ENCODE results near the gene CSTF3.
"Not testable (repeated sequence)": the region's sequence is repeated elsewhere in the genome, so short reads cannot be mapped to it uniquely, and the experiment has no call there.

Gene CSTF3

GRCh38 chr11:33161120-33162005 lies at the start of gene CSTF3:
Gene CSTF3, minus strand, starts transcription at chr11:33161480. Its CDS starts 155 bp downstream, at chr11:33161325.
- DNase-seq = peak; percentile 94

DNA sequence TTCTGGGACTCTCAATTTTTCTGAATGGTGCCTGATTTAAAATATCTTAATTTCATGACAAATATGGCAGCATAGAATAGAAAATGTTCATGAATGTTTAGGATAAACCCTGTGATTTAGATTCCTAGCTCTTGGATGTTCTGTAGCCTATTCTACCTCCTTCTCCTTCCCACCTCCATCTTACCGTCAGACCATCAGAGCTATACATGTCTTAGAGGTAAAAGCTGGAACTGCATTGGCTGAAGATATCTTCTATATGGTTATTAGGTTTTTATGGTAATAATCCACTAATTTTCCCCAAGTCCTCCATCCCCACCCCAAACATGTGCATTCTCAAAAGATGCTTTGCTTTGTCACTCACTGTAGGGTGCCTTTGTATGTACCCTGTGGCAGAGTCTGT lies 46.9 kb upstream of the CSTF3 start:
- no peak for DNase-seq

- DNase-seq = no peak
Observed at GRCh38 chr11:33207408-33207985, 46.2 kb upstream of the CSTF3 start.

GRCh38 chr11:33197915-33198727 lies 36.8 kb upstream of the CSTF3 start:
- DNase-seq = no peak

DNA sequence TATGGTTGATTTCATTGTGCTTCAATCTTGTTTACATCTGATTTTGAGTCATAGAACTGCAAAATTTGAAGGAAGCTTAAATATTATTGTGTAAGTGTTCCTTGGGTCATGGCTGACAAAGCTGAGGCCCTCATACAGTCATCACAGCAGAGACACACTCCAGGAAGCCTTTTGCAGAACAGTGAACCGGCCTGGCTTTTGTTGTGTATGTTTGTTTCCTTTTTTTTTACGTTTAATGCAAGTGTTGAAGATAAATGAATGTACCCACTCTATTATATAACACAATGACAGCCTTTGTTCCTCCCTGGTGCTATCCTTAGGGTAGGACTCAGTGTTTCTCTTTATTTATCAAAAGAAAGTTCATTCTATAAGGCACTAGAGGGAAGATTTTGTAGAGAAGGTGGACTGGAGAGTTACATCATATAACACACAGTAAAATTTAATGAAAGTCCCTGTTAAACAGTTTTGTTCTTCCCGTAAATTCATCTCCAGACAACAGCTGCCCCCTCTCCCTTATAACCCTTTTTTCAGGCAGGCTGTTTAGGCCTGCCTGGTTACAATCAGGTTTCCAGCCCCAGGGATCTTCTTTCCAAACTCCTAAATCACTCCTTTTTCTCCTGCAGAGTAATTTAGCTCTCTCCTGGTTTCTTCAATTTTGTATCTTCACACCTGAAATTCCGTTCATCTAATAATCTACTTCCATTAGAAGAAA lies 34.3 kb upstream of the CSTF3 start:
- no peak for DNase-seq

DNA sequence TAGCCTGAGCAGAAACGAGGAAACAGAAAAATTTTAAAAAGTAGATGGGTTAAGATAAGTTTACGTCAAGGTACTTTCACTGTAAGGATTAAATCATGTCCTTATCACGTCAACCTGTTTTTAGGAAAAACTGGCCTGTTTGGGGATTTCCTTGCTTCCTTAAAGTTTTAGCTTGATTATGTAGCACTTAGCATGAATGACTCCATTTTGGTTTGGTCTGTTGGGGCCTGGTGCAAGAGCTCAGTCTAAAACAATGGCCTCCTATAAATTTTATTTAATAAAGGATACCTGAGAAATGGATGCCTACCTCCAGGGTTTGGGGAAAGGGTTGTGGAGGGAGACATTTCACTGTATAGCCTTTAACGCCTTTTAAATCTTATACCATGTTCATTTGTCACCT lies 33.2 kb upstream of the CSTF3 start:
- DNase-seq = no peak

GRCh38 chr11:33191467-33191866 lies 30.2 kb upstream of the CSTF3 start:
- no peak for DNase-seq

DNA sequence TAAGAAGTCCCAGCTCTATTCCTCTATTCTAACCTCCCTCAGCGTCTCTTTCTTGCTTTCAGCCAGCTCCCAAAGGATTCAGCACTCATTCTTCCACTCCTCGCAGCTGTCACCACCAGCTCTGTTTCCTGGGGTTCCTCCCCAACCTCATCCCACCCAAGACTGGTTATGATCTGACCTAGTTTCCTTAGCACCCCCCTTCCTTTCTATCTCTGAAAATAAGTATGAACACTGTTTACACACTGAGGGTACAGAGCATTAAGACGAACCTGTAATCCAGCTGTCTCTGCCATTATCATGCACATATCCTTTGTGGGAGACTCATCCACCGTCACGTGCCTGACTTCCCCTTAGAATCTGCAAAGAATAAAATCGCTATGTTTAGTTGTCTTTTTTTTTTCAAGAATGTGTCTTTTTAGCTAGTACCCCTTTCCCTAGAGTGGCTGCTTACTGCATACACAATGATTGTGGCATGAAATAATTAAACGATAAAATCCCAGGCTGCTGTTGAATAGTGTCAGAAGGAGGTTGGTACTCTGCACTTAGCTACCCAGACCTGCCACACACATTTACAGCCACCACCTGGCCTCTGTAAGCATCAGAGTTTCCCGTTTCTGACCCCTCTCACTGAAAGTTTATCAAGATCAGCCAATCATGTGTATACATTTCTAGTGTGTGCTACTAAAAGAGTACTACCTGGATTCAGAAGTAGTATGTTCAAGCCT lies 26.9 kb upstream of the CSTF3 start:
- DNase-seq = no peak

DNA sequence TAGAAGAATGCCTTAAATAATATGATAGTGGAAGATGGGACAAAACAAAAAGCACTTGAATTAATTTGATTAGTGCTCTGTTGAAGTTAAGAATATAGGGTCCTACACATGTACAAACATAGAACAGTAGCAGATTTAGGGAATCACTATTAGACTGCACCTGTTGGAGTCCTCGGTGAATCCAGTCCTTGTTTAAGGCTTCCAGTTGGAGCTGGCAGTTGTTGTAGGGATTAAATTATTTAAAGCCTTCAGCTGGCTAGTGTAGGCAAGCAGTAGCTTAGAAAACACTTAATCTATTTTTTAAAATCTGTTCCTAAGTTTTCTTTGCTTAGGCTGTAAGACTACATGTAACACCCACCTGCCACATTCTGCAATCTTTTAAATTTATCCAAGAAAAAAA lies 24.5 kb upstream of the CSTF3 start:
- DNase-seq = no peak

DNA sequence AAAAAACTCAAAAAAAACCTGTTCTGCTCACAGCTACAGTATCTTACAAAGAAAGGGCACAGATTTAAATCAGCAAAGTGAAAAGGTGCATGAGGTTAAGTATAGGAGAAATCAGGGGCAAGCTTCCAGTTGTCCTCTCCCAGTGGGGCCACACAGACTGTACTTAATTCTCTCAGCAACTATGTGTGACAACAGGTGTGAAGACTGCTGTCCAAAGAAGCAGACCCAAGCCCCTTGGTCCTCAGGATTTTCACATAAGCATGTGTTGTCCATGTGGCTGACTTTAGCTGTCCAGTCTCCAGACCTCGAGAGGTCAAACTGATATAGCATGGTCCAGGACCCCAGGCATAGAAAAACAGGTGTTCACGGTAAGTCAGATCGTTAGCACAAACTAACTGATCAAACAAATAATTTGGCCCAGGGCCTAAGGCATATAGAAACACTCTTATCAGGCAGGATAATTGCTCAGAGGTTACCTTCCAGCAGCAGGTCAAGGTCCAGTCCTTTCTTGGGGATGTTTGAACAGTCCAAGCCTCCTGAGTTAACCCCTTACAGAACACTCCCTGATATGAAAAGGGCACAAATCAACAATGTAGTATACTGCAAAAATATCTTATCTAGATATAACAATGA lies 21.1 kb upstream of the CSTF3 start:
- DNase-seq = no peak

DNA sequence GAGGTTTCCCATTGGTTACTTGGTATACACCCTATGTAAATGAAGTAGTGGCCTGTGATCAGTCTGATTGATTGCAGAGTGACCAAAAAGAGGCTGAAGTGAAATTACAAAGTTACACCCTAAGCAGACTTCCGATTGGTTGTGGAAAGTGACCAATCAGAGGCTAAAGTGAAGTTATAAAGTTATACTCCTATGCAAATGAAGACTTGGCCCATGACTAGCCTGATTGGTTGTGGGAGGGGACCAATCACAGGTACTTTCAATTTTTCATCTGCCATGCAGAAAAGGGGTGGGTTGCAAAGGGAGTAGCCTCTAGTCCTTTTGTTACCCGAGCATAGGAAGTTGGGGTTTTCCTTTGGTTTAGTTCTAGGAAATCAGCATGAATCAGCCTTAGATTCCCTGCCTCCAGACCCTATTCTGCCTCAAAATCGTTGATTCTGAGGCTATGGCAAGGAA lies 18.1 kb upstream of the CSTF3 start:
- no peak for DNase-seq

DNA sequence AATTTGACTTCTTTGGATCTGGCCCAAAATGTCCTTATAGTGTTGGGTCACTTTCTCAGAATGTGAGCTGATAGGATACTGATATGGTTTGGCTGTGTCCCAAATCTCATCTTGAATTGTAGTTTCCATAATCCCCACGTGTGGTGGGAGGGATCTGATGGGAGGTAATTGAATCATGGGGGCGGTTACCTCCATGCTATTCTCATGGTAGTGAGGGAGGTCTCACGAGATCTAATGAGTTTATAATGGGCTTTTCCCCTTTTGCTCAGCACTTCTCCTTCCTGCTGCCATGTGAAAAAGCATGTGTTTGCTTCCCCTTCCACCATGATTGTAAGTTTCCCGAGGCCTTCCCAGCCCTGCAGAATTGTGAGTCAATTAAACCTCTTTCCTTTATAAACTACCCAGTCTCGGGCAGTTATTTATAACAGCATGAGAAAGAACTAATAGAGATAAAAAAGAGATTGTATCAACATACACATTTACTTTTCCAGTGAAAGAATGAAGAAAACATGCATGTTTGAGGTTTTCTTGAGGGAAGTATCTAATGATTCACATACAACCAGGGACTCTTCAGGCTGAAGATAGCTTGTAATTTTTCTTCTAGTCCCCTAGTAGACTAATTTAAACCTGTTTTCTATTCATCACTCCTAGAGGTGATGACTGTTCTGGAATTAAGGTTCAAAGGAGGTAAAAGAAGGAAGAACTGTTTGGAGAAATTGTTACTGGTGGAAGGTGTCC lies 17.3 kb upstream of the CSTF3 start:
- DNase-seq = no peak

DNA sequence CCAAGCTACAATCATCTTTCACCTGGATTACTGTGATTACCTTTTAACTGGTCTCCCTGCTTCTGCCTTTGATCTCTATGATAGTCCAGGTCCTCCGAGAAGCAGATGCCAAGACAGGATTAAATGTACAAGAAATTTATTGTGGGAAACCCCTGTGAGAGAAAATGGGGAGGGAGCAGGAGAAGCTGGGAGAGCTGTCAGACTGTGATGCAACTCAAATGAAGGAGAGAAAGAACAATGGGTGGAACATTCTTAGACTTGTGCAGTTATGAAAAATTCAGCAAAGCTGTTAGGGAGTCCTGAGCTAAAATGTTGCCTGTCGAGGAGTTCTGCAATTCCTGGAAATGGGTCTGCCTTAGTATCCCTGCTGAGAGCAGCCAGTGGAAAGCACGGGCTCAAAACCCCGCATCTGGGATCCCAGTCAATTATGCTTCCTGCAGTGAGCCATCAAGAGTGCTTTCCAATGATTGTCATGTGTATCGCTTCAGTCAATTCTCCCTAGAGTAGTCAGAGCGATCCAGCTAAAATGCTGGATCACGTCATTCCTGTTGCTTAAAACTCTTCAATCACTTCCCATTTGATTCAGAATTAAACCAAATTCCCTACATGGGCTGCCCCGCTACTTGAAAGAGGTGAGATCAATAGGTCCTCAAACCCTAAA lies 16.5 kb upstream of the CSTF3 start:
- DNase-seq = no peak

- not testable (repeated sequence) for DNase-seq
Observed at GRCh38 chr11:33176760-33177159, 15.5 kb upstream of the CSTF3 start.

- DNase-seq = no peak
Observed at GRCh38 chr11:33172996-33173395, 11.7 kb upstream of the CSTF3 start.

GRCh38 chr11:33172345-33172744 lies 11.1 kb upstream of the CSTF3 start:
- DNase-seq = no peak

DNA sequence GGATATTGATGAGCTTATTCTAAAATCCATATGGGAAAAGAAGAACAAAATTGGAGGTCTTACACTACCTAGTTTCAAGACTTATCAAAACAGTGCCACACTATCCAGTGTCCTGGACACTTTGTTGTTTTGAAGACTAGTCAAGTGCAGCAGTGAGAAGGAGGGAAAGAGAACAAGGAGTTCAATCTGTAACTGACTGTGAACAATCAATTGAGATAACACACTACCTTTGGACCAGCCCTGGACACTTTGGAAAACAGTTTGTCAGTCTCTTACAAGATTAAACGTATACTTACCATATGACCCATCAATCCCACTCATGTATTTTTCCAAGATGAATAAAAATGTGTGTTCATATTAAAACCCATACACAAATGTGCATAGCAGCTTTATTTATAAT lies 10.0 kb upstream of the CSTF3 start:
- no peak for DNase-seq

GRCh38 chr11:33168709-33169200 lies 7.5 kb upstream of the CSTF3 start:
- DNase-seq = no peak

GRCh38 chr11:33162831-33163230 lies 1.6 kb upstream of the CSTF3 start:
- no peak for DNase-seq

- no peak for DNase-seq
Observed at GRCh38 chr11:33160587-33160986, 693 bp downstream of the CSTF3 start.

Measured in activated CD4-positive, CD25-positive, alpha-beta regulatory T cell treated with anti-CD3 and anti-CD28 coated beads, Interleukin-2, amount 50 U/mL, for 72 hours (primary cell).